Left hindlimb (tissue), 1 donor: ENCODE data around the gene AMDHD2.
A peak's percentile ranks its signal among the peaks of the same experiment; 100 is the strongest.

Source experiments
- DNase-seq: peaks from one replicate; pipeline ENCODE4 v3.0.0-alpha.2; 2018

The AMDHD2 gene

GRCh38 chr16:2500430-2500917 lies 19.7 kb upstream of the AMDHD2 start:
- DNase-seq = peak; percentile 40

GRCh38 chr16:2500918-2501750 lies 19.0 kb upstream of the AMDHD2 start:
- peak; percentile 90 for DNase-seq

GRCh38 chr16:2501946-2502895 lies 17.9 kb upstream of the AMDHD2 start:
- DNase-seq = peak; percentile 31

- peak; percentile 9 for DNase-seq
These were observed 14.5 kb upstream of the AMDHD2 start for GRCh38 chr16:2505695-2506094.

- peak; percentile 44 for DNase-seq
These were observed 13.0 kb upstream of the AMDHD2 start for GRCh38 chr16:2507052-2507659.

GRCh38 chr16:2507665-2508064 lies 12.5 kb upstream of the AMDHD2 start:
- DNase-seq = no peak

- DNase-seq = peak; percentile 29
These were observed 11.3 kb upstream of the AMDHD2 start for GRCh38 chr16:2508722-2509400.

- peak; percentile 63 for DNase-seq
These were observed 8.9 kb upstream of the AMDHD2 start for GRCh38 chr16:2511128-2511800.

GRCh38 chr16:2511996-2512734 lies 8.0 kb upstream of the AMDHD2 start:
- DNase-seq = peak; percentile 35

GRCh38 chr16:2512735-2513404 lies 7.3 kb upstream of the AMDHD2 start:
- peak; percentile 30 for DNase-seq

GRCh38 chr16:2513405-2514332 lies 6.5 kb upstream of the AMDHD2 start, which contains the start of gene ATP6V0C:
TSS of gene ATP6V0C (plus strand) at chr16:2513952. CDS start at chr16:2514104, 152 bp downstream.
- peak; percentile 92 for DNase-seq

- peak; percentile 51 for DNase-seq
These were observed 5.6 kb upstream of the AMDHD2 start for GRCh38 chr16:2514333-2515179.

- DNase-seq = peak; percentile 49
These were observed 4.9 kb upstream of the AMDHD2 start for GRCh38 chr16:2515180-2515851.

GRCh38 chr16:2516391-2517240 lies 3.6 kb upstream of the AMDHD2 start:
- peak; percentile 26 for DNase-seq

GRCh38 chr16:2517954-2518605 lies 2.1 kb upstream of the AMDHD2 start:
- no peak for DNase-seq
